ENCODE results near the gene CT55.
"Not testable (repeated sequence)": the region's sequence is repeated elsewhere in the genome, so short reads cannot be mapped to it uniquely, and the experiment has no call there.

CT55 gene

GRCh38 chrX:135170877-135171519, at the start of gene CT55:
Gene CT55 (minus strand): TSS chrX:135171398. CDS start chrX:135171171, 227 bp downstream.
- DNase-seq, result no peak

- no peak for DNase-seq
These were observed 42.1 kb upstream of the CT55 start for GRCh38 chrX:135213200-135213844.

- not testable (repeated sequence) for DNase-seq
These were observed 35.2 kb upstream of the CT55 start for GRCh38 chrX:135206427-135206826.

GRCh38 chrX:135200297-135200696, 29.1 kb upstream of the CT55 start:
- DNase-seq, result no peak

GRCh38 chrX:135194684-135195083, 23.5 kb upstream of the CT55 start:
- no peak for DNase-seq

- DNase-seq, result no peak
These were observed 22.5 kb upstream of the CT55 start for GRCh38 chrX:135193740-135194139.

- DNase-seq, result no peak
These were observed 20.6 kb upstream of the CT55 start for GRCh38 chrX:135191838-135192237.

- peak; percentile 29 for DNase-seq
These were observed 14.7 kb upstream of the CT55 start for GRCh38 chrX:135185795-135186443.

- no peak for DNase-seq
These were observed 7.4 kb upstream of the CT55 start for GRCh38 chrX:135178636-135179035.

- DNase-seq, result no peak
These were observed 730 bp downstream of the CT55 start for GRCh38 chrX:135170468-135170867.

GRCh38 chrX:135169534-135169933, 1.7 kb downstream of the CT55 start:
- DNase-seq, result not testable (repeated sequence)

- no peak for DNase-seq
These were observed 2.7 kb downstream of the CT55 start for GRCh38 chrX:135168486-135168885.

GRCh38 chrX:135154688-135155087, 16.5 kb downstream of the CT55 start:
- DNase-seq, result not testable (repeated sequence)

- DNase-seq, result not testable (repeated sequence)
These were observed 45.1 kb downstream of the CT55 start for GRCh38 chrX:135126145-135126544.

- DNase-seq, result not testable (repeated sequence)
These were observed 51.1 kb downstream of the CT55 start, which contains the start of gene ETDB for GRCh38 chrX:135120056-135120576. Gene ETDB (minus strand): TSS chrX:135120526. CDS start chrX:135119261, 1,265 bp downstream.

- DNase-seq, result not testable (repeated sequence)
These were observed 55.1 kb downstream of the CT55 start for GRCh38 chrX:135116064-135116463.

- DNase-seq, result no peak
These were observed 56.8 kb downstream of the CT55 start for GRCh38 chrX:135114392-135114791.

- DNase-seq, result no peak
These were observed 58.5 kb downstream of the CT55 start for GRCh38 chrX:135112743-135113142.

GRCh38 chrX:135112096-135112729, 59.0 kb downstream of the CT55 start:
- DNase-seq, result no peak

GRCh38 chrX:135109554-135109953, 61.6 kb downstream of the CT55 start:
- no peak for DNase-seq

Data from right hindlimb (tissue), 1 donor.